Left ventricle myocardium superior (tissue), 1 donor: Measurements from ENCODE around the gene SFXN3. TPM values are rescaled to one million over a fixed set of nuclear protein-coding genes. Genes with fewer than 3 reads are reported as not detected.
A peak's percentile ranks its signal among the peaks of the same experiment; 100 is the strongest.

ENCODE experiments used
- ATAC-seq: fragments of 200-7000 bp; cut with Tn5 transposase; one replicate; pipeline ENCODE4 v1.9.1; 2020; ENCODE audit warnings: mild to moderate bottlenecking, moderate library complexity
- DNase-seq: peaks from one replicate; pipeline ENCODE4 v3.0.0-alpha.2; 2020
- intact Hi-C: fragments of 100-400 bp; cut with micrococcal nuclease; formaldehyde crosslinking; loops from one replicate; pipeline ENCODE4 v1.11.0; 2022
- total RNA-seq: library from RNA; stranded (reverse); fragmentation: NEBNext Ultra II Directional; extraction: Animal tissue kit (Norgen Biotek cat#: 25700); gene quantifications from one replicate; pipeline ENCODE4 v1.2.1, GENCODE V29; 2021
- donor health status: DM: no; HTN: yes; CAD: no; lungs with severe emphysema.

Gene SFXN3
- total RNA-seq, 1 donor from 2014 or later, result 11.0 TPM

DNA sequence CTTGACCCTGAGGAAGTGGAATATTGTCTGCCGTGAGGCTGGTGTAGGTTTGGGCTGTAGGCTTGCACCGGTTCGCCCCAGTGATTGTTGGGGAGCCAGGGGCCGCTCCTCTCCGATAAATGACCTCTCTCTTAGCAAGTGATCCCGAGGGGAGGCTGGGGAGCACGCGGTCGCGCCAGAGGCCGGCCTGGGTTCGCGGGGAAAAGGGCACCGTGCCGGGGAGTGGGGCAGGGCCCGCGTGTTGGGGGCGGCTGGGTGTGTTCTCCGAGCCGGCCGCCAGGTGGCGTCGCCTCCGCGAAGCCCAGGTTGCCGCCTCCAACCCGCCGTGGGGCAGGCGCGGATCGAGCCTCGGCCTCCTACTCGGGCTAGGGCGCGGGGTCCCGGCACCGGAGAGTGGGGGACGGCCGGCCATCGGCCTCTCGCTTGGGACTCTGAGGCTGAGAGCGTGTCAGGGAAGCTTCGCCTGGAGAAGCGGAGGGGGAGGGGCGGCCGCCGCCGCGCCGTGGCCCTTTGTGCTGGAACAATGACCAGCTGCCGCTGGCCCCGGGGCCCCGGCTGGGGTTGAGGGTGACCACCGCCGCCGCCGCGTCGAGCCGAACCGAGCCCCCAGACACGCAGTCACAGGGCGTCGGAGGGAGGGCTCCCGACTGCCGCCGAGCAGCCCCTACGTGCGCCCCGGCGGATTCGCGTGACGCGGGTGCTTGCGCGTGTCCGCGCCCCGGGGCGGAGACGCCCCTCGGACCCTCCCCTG lies 31.9 kb upstream of the SFXN3 start:
- DNase-seq (peak; percentile 92), ATAC-seq (peak; percentile 76)
- intact Hi-C loops, result no loop called here

DNA sequence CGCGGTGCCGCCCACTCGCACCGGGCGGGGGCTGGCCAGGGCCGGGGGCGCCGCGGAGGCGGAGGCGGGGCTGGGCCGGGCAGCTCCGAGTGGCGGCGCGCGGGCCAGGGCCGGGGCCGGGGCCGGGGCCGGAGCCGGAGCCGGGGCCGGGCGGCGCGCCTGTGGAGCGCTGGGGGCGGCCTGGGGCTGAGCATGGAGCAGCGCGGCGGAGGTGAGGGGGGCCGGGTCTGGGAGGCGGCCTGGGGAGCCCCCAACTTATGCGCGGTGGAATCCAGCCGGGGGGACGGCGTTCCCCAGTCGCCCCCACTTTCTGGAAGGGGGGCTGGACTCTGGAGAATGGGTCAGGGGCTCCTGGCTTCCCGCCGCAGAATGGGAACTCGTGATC lies 31.3 kb upstream of the SFXN3 start, which contains the start of gene LZTS2:
Gene LZTS2 (plus strand): TSS at position 67 of the 385 bp plus-strand sequence. CDS start 2,731 bp downstream, outside the sequence.
- DNase-seq, result no peak
- intact Hi-C loops, result no loop called here
- ATAC-seq, result no peak

DNA sequence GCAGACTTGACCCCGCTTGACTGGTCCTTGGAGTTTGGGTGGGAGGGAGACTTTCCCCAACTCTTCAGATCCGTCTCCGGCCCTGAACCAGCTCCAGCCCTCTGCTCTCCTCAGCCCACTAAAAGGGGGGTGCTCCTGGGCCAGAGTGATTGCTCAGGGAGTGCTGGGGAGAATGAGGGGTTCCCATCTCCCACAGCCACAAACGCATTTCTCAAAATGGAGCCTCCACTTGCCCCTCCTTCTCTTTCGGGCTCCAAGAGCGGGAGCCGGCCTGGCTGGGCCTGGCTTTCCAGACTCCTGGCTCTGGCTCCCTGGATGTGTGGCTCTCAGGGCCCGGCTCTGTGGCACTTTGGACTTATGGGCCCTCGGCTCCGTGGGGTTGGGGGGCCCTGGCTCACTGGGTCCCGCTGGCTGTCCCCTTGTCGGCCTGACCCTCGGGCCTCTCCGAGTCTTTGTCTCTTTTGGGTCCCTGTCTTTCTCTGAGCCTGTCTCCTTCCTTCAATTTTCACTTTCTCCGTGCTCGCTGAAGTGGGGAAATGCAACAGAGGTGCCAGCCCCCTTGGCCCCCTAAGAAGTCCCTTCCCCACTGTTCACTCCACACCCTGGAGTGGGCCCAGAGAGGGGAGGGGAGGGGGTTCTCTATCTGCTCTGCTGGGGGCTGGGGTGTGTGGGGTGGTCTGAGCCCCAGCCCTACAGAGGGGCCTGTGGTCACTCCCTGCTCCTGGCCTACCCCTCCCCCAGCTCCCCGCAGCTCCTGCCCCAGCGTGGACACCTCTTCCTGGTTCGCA lies 30.7 kb upstream of the SFXN3 start:
- ATAC-seq (no peak), DNase-seq (peak; percentile 67)

DNA sequence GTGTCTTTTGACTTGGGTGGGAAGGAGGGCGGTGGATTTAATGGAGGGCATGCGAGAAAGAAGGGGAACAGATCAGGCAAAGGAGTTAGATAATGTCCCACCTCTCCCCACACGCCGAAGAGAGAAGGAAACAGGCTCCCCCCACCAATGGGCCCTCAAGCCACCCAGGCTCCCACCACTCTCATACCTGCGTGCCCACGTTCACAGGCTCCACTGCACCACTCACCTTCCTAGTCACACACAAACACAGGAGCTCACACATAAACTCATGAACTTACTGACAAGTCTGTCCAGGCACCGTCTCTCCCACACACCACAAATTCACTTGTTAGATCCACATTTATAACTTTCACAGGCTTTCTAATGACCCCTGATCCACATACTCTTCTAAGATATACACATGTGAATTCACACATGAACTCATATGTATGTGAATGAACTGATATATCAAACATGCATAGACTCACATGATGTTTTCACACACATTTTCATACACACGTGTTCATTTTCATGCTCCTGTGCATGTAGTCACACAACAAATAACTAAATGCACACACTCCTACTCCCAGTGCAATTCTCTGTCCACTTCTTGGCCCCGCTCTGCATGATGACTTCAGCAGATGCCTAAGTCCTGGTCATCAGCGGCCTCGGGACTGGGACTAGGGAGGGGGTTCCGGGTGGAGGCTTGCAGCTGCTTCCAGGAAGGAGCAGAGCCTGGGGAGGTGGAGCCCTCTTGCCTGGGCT lies 29.9 kb upstream of the SFXN3 start:
- peak; percentile 28 for ATAC-seq

More for the DNA sequence above, 30.7 kb upstream of the SFXN3 start:
- intact Hi-C loops, result no loop called here

DNA sequence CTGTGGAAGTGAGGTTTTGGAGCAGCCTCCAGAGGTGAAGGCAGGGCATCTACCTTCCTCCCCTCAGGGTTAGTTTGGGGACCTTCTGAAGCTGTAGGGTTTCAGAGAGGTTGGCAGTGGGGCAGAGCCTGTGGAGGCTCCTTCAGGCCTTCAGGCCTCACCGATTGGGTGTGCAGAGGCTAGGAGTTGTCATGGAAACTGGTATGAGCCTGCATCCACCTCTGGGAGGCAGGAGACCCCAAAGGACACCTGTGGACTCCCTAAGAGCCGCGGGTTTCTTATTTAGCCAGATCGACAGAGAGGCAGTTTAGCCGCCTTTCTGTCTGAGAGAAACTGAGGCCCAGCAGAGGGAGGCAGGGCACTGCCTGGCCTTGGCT lies 29.4 kb upstream of the SFXN3 start:
- ATAC-seq, result no peak
- intact Hi-C loops, result no loop called here

More for the DNA sequence above, 29.9 kb upstream of the SFXN3 start:
- DNase-seq, result peak; percentile 89
- intact Hi-C loops, result no loop called here

DNA sequence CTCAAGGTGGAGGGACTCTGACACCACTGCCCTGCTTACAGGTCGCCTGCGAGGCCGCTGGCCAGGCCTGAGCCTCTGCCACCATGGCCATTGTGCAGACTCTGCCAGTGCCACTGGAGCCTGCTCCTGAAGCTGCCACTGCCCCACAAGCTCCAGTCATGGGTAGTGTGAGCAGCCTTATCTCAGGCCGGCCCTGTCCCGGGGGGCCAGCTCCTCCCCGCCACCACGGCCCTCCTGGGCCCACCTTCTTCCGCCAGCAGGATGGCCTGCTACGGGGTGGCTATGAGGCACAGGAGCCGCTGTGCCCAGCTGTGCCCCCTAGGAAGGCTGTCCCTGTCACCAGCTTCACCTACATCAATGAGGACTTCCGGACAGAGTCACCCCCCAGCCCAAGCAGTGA lies 28.6 kb upstream of the SFXN3 start:
- DNase-seq (no peak), ATAC-seq (no peak)
- intact Hi-C loops, result no loop called here

More for the DNA sequence above, 29.4 kb upstream of the SFXN3 start:
- no peak for DNase-seq

DNA sequence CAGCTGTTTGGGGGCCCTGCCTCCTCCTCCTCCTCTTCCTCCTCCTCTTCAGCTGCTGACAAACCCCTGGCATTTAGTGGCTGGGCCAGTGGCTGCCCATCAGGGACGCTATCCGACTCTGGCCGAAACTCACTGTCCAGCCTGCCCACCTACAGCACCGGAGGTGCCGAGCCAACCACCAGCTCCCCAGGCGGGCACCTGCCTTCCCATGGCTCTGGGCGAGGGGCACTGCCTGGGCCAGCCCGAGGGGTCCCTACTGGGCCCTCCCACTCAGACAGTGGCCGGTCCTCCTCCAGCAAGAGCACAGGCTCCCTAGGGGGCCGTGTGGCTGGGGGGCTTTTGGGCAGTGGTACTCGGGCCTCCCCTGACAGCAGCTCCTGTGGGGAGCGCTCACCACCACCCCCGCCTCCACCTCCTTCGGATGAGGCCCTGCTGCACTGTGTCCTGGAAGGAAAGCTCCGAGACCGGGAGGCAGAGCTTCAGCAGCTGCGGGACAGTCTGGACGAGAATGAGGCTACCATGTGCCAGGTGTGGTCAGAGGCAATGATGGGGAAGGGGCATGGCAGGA lies 27.3 kb upstream of the SFXN3 start:
- intact Hi-C loops, result no loop called here
- DNase-seq (no peak), ATAC-seq (no peak)

DNA sequence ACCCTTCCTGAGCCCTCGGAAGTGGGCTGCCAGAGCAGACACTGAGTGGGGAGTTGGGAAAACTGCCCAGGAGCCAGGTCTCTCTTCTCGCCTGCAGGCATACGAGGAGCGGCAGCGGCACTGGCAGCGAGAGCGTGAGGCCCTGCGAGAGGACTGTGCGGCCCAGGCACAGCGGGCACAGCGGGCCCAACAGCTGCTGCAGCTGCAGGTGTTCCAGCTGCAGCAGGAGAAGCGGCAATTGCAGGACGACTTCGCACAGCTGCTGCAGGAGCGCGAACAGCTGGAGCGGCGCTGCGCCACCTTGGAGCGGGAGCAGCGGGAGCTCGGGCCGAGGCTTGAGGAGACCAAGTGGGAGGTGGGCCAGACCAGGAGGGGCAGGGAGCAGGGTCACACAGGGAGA lies 25.7 kb upstream of the SFXN3 start:
- intact Hi-C loops, result no loop called here
- ATAC-seq (no peak), DNase-seq (no peak)

DNA sequence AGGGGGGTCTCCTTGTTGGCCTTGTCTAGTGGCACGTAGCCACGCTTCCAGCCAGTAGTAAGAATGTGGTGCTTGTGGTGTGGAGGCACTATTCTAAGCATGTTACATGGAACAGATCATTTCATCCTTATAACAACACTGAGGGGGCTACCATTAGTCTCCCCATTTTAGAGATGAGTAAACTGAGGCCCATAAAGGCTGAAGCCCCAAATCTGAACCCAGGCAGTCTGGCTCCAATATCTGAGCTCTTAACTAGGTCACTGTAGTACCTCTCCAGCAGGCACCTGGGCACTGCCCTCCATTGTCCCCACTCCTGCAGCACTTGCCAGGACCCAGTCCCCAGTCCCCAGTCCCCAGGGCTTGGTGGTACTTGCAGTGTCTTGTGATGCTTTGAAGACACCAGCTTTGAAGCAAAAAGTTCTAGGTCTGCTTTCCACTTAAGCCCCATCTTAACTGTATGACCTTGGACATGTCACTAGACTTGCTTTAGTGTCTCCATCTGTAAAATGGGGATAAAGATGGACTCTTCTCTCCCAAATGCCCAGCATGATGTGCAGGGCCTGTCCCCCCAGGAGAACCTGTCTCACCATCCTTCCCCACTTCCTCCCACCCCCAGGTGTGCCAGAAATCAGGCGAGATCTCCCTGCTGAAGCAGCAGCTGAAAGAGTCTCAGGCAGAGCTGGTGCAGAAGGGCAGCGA lies 25.0 kb upstream of the SFXN3 start:
- DNase-seq (no peak), ATAC-seq (no peak)
- intact Hi-C loops, result no loop called here

DNA sequence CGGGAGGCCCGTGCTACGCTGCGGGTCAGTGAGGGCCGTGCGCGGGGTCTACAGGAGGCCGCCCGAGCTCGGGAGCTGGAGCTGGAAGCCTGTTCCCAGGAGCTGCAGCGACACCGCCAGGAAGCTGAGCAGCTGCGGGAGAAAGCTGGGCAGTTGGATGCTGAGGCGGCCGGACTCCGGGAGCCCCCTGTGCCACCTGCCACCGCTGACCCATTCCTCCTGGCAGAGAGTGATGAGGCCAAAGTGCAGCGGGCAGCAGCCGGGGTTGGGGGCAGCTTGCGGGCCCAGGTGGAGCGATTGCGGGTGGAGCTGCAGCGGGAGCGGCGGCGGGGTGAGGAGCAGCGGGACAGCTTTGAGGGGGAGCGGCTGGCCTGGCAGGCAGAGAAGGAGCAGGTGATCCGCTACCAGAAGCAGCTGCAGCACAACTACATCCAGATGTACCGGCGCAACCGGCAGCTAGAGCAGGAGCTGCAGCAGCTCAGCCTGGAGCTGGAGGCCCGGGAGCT lies 24.4 kb upstream of the SFXN3 start:
- ATAC-seq (peak; percentile 2), DNase-seq (no peak)
- intact Hi-C loops, result no loop called here

DNA sequence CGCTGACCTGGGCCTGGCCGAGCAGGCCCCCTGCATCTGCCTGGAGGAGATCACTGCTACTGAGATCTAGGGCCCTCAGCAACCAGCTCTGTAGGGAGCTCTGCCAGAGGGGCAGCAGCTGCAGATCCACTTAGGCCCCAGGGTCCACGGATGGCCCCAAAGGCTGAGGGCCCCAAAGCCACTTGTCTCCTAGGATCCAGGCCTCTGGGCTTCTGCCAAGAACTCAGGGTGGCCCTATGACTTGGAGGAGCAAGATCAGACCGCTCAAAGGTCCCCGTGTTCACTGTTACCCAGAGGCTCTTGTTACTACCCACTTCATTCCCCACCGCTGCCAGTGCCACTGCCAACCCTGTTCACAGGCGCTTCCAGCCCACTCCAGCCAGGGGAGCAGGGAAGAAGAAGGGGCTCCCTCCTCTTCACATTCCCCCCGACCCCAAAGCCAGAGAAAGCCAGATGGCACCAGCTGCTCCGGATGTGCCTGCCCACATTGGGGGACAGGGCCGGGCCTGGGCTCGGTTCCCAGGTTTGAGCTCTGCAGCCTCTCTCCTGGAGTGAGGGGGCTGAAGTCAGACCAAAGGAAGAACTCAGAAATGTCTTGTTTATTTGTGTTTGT lies 23.8 kb upstream of the SFXN3 start:
- intact Hi-C loops, result no loop called here
- no peak for DNase-seq
- ATAC-seq, result peak; percentile 41

DNA sequence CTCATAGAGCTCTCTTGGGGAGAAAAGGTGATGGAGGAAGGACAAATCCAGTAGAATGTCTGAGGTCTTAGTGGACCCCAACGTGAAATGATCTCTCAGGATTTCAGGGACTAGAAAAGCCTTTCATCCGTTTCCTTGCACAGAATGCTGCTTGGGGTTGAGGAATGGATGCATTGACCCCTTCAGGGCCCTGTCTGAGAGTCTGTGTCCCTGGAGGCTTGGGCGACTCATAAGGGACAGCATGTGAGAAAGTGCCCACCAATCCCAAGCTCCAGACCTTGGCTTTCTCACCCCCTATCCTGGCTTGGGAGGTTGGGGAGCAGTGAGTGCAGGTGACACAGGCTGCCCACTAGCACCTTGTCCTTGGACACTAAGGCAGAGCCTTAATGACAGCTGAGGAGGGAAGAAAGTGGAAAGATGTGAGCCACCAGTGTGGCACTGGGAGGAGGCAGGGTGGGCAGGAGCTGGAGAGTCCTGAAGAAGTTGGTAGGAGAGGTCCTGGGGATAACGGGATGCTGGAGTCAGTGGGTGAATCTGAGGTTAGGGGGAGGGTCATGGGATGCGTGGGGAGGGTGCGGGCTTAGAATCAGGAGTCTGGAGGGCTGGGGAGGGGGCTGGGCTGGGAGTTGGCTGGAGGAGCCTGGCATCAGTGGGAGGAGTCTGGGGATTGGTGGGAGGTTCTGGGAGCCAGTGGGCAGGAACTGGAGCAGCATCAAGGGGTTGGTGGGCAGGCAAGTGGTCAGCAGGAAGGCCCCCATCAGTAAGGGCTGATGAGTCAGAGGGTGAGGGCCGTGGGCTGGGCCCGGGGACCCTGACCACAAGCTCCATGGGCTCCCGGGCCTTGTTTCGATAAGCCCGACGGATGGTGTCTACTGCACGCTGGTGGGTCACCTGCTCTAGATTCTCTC lies 22.9 kb upstream of the SFXN3 start:
- ATAC-seq (no peak), DNase-seq (no peak)
- intact Hi-C loops, result no loop called here

DNA sequence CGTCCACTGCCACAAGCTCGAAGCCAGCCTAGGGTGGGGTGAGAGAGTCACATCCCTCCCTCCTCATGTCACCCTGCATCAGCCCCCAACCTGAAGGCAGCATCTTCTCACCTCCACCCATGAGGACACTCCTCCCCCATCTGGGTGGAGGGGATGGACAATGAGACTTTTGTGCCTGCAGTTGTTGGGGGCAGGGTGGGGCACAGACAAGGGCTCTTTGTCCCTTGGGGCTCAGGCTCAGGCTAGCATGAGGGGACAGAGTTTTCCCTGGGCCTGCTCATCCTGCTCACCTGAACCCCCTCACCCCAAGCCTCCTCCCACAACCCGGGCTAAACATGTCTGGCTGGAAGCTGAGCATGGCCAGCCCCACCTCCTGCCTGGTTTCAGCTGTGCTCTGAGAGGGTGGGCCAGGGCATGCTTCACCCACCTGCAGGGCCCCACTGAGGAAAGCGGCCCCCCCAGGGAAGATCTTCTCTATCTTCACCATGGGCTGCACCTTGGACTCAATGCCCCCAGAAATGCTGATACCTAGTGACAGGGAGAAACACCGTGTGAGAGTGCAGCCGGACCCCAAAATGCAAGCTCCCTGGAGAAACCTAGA lies 22.1 kb upstream of the SFXN3 start:
- intact Hi-C loops, result no loop called here
- DNase-seq (no peak), ATAC-seq (no peak)

DNA sequence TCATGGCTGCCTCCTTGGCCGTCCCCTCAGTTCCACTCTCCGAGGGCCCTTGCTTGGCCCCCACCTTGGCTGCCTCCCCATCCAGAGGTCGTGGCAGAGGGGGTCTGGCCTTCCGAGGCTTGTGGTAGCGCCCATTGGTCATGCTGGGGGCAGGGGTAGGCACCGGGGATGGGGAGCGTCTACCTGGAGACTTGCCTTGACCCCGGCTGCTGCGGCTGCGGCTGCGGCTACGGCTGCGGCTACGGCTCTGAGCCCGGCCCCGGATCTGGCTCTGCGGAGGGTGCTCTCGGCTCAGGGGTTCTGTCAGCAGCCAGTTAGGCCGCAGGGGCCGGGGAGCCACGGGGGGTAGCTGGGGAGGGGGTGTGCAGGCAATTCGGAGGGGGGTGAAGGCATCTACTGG lies 20.7 kb upstream of the SFXN3 start:
- DNase-seq, result no peak
- ATAC-seq, result no peak
- intact Hi-C loops, result no loop called here

DNA sequence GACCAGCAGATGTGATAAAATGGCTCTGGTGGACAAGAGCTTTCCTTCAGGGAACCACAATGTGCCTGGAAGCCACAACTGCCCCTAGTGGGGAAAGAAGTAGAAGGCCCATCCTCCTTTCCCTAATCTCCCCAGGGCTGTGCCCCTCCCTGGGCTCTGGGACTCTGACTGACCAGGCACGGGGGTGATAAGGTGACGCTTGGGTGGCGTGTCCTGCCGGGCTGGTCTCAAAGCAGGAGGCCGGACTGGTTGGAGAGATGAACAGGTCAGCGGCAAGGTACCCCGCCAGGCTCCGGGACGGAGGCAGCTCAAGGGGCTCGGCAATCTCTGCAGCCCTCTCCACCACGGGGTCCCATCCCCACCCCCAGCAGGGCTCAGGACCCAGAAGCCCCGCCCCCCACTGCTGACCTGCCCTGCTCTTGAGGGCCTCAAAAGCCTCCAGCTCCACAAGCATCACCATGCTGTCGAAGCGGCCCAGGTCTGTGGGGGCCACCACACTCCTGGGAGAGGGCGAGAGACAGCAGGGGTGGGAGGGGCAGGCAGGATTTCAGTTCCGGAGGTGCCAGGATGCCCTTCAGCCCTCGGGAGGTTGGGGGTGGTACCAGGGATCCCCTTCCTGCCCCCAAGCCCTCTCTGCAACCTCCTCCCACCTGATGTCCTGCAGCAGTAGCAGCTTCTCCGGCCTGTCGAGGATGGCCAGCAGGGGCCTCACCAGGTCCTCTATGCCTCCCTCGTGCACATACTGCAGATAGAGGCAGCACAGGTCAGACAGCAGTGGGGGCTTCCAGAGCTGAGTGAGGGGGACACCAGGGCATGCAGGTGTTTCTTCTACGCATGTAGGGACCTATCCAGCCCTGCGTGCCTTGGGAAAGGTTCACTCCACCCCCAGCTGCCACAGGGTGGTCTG lies 19.3 kb upstream of the SFXN3 start:
- intact Hi-C loops, result no loop called here
- DNase-seq (no peak), ATAC-seq (no peak)
